ENCODE data around the gene DPF1.

GRCh38 chr19:38213469-38213868, 10.6 kb downstream of the DPF1 start:
- no peak for TF ChIP-seq CTCF (IDR thresholded peaks at IDR 0.05)
- no peak for TF ChIP-seq EZH2 (IDR thresholded peaks at IDR 0.05)
- TF ChIP-seq EZH2phosphoT487 (IDR thresholded peaks at IDR 0.05) = no peak

Measured in neural progenitor cell (in vitro differentiated cells).